K562 (cell line): Measurements from ENCODE around the gene COX4I2. TPM values are rescaled to one million over a fixed set of nuclear protein-coding genes. Genes with fewer than 3 reads are reported as not detected.

ENCODE experiments used
- BRCA1 ChIP-seq, 2 experiments: fragments of 450-650 bp in 1 of 2; sonication (generic) in 1 of 2; formaldehyde crosslinking in 1 of 2; IDR thresholded peaks; 2 replicates each; pipeline versions ENCODE4 v1.5.0 to v1.6.1; 2017 to 2020; ENCODE audit warnings: mild to moderate bottlenecking in 1 of 2, missing genetic modification reagents in 1 of 2
- CBFA2T3 ChIP-seq: fragments of 450-650 bp; IDR thresholded peaks from 2 replicates; pipeline ENCODE4 v1.6.1; 2017
- CTBP1 ChIP-seq: fragments of 450-650 bp; IDR thresholded peaks from 2 replicates; pipeline ENCODE4 v1.6.1; 2016; ENCODE audit warnings: borderline replicate concordance
- E2F1 ChIP-seq: sonication (generic); formaldehyde crosslinking; IDR thresholded peaks from 2 replicates; pipeline ENCODE4 v1.8.1; 2023; ENCODE audit warnings: mild to moderate bottlenecking, missing genetic modification reagents, moderate library complexity
- ETS1 ChIP-seq: conservative IDR thresholded peaks from 2 replicates; pipeline ENCODE4 v1.6.1; 2011; ENCODE audit warnings: low read depth, mild to moderate bottlenecking, low read length; ENCODE audit not compliant: control insufficient read depth
- NCOA1 ChIP-seq: fragments of 450-650 bp; IDR thresholded peaks from 2 replicates; pipeline ENCODE4 v1.6.1; 2016; ENCODE audit warnings: low read depth
- SOX6 ChIP-seq: fragments of 450-650 bp; IDR thresholded peaks from 2 replicates; pipeline ENCODE4 v1.6.1; 2014; ENCODE audit warnings: mild to moderate bottlenecking
- ZNF3 ChIP-seq: fragments of 250-450 bp; sonication (Bioruptor Pico); IDR thresholded peaks from 2 replicates; pipeline ENCODE4 v1.5.0; 2021; ENCODE audit warnings: mild to moderate bottlenecking, moderate library complexity
- ZNF318 ChIP-seq, 2 experiments: fragments of 450-650 bp; IDR thresholded peaks; 2 replicates each; pipeline ENCODE4 v1.6.1; 2016; ENCODE audit warnings: mild to moderate bottlenecking in 2 of 2, borderline replicate concordance in 1 of 2, low read depth in 1 of 2, moderate library complexity in 1 of 2
- ZNF609 ChIP-seq: sonication (generic); formaldehyde crosslinking; IDR thresholded peaks from 2 replicates; pipeline ENCODE4 v1.8.1; 2023; ENCODE audit warnings: missing genetic modification reagents, mild to moderate bottlenecking, borderline replicate concordance
- polyA plus RNA-seq, 8 experiments: library from polyadenylated mRNA; depleted of rRNA in 4 of 8; stranded (reverse) in 5 of 8; unstranded in 3 of 8; fragments of >200 nt; fragmentation: Nextera tagmentation in 2 of 8; fragmentation: Illumina TruSeq in 1 of 8; extraction: Ambion mirVana in 2 of 8; extraction: Trizol in 1 of 8; gene quantifications; 2 replicates each; pipeline versions ENCODE4 v1.2.1 to v1.2.3, GENCODE V29; 2011 to 2014; ENCODE audit warnings: inconsistent platforms in 1 of 8, missing spikeins in 1 of 8
- total RNA-seq, 7 experiments: library from RNA; depleted of rRNA in 6 of 7; stranded (reverse); fragments of >200 nt in 6 of 7; fragmentation: Illumina TruSeq in 2 of 7; extraction: Trizol in 2 of 7; gene quantifications; 2 replicates each; pipeline versions ENCODE4 v1.2.1 to v1.2.3, GENCODE V29; 2011 to 2021; ENCODE audit warnings: low replicate concordance in 1 of 7

The COX4I2 gene
- total and polyA plus RNA-seq, 9 of the 15 experiments (the other 6 are each of a cell fraction or from before 2014, with no cell fraction given): not detected

- peak in 1 of 2 experiments; percentile 62; a peak in 2 of 4 replicates for TF ChIP-seq ZNF318 (IDR thresholded peaks at IDR 0.05; ENCODE audit: borderline replicate concordance in 1 of 2, low read depth in 1 of 2)
- TF ChIP-seq ETS1: peak; percentile 86
- TF ChIP-seq SOX6: peak; percentile 94
- TF ChIP-seq CBFA2T3: peak; percentile 99
- no peak for TF ChIP-seq E2F1 (CRISPR knock-in tag)
- peak; percentile 88 for TF ChIP-seq CTBP1
- TF ChIP-seq BRCA1 (IDR thresholded peaks at IDR 0.05): no peak
- no peak for TF ChIP-seq BRCA1 (CRISPR knock-in tag; IDR thresholded peaks at IDR 0.05)
- TF ChIP-seq ZNF3: 0 out of 2 replicates have a peak, but pooled peaks have one; percentile 60
- 0 out of 2 replicates have a peak, but pooled peaks have one; percentile 78 for TF ChIP-seq ZNF609 (CRISPR knock-in tag)
- peak; percentile 95 for TF ChIP-seq NCOA1
These were observed 38.3 kb downstream of the COX4I2 start (continued) for GRCh38 chr20:31675828-31676608.
